Stimulated activated CD8-positive, alpha-beta memory T cell treated with anti-CD3 and anti-CD28 coated beads, Interleukin-4, amount 100 ng/mL, for 24 hours (primary cell): Measurements from ENCODE around the gene CD248.
"Not testable (repeated sequence)": the region's sequence is repeated elsewhere in the genome, so short reads cannot be mapped to it uniquely, and the experiment has no call there.

ENCODE experiments used
- DNase-seq: peaks from one replicate; pipeline ENCODE4 v3.0.0-alpha.2; 2020; ENCODE audit warnings: low read depth

The CD248 gene, protein sequence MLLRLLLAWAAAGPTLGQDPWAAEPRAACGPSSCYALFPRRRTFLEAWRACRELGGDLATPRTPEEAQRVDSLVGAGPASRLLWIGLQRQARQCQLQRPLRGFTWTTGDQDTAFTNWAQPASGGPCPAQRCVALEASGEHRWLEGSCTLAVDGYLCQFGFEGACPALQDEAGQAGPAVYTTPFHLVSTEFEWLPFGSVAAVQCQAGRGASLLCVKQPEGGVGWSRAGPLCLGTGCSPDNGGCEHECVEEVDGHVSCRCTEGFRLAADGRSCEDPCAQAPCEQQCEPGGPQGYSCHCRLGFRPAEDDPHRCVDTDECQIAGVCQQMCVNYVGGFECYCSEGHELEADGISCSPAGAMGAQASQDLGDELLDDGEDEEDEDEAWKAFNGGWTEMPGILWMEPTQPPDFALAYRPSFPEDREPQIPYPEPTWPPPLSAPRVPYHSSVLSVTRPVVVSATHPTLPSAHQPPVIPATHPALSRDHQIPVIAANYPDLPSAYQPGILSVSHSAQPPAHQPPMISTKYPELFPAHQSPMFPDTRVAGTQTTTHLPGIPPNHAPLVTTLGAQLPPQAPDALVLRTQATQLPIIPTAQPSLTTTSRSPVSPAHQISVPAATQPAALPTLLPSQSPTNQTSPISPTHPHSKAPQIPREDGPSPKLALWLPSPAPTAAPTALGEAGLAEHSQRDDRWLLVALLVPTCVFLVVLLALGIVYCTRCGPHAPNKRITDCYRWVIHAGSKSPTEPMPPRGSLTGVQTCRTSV

DNA sequence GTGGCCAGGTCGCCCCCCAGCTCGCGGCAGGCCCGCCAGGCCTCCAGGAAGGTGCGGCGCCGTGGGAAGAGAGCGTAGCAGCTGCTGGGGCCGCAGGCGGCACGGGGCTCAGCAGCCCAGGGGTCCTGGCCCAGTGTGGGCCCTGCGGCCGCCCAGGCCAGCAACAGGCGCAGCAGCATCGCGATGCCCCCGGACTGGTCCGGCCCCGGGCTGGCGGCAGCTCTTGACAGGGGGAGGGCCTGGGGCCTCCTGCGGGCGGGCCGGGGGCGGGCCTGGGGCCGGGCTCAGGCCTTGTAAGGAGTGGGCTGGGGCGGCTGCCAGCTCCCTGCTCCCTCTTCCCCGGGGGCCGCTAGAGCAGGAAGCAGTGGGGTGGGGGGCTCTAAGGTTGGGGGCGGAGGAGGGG is at the start of gene CD248:
TSS of gene CD248 (minus strand) at position 196 of the 403 bp plus-strand sequence. CDS start at position 179, 17 bp downstream.
- no peak for DNase-seq

DNA sequence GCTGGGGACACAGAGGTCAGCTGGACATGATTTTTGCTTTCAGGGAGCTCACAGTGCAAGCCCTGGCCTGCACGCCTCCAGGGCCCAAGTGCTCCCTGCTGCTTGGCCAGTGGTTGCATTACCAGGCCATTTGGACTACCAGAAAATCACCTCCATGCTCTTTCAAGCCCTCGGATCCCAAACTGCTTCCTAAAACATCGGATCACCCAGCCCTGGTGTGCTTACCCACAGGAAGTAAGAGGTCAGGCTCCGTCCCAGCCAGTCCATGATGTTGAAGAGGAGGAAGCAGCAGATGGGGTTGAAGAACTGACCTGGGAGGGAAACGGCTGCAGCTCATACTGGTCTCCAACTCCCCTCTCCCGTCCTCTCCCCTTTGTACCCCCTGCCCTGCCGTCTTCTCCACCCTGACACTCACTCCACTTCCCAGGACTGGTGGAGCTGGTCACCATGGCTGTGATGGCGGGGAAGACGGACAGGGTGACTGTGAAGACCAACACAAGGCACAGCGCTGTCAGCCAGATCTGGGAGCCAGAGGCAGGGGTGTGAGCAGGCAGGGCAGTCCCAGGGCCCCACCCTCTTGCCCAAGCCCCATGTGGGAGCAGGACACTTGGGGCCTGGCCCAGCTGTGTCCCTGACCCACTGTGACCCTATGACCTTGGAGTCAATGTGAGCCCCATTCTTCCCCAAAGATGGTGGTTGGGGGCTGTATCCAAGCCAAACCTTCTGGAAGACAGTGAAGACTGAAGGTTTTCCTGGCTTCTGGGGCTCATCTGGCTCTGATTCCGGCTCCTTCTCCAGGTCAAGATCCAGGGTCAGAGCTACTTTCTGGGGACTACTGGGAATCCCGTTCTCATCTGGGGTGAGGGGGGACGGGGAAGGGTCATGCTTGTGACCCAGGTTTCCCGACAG is 49.1 kb upstream of the CD248 start:
- DNase-seq: no peak

DNA sequence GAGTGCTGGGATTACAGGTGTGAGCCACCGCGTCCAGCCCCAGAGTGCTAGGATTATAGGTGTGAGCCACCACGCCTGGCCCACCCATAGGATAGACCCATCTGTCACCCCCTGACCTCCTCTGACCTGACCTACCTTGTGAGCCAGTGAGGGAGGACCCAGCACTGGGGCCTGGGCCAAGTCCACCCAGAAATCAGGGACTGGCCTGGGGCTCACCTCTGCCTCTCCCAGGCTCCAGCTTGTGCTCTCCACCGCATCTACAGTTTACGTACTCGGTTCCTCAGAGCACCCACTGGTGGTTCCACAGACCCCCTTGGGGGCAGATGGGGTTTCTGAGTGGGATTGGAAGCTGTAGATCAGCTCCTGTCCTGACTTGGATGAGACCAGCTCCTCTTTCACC is 48.3 kb upstream of the CD248 start:
- no peak for DNase-seq

DNA sequence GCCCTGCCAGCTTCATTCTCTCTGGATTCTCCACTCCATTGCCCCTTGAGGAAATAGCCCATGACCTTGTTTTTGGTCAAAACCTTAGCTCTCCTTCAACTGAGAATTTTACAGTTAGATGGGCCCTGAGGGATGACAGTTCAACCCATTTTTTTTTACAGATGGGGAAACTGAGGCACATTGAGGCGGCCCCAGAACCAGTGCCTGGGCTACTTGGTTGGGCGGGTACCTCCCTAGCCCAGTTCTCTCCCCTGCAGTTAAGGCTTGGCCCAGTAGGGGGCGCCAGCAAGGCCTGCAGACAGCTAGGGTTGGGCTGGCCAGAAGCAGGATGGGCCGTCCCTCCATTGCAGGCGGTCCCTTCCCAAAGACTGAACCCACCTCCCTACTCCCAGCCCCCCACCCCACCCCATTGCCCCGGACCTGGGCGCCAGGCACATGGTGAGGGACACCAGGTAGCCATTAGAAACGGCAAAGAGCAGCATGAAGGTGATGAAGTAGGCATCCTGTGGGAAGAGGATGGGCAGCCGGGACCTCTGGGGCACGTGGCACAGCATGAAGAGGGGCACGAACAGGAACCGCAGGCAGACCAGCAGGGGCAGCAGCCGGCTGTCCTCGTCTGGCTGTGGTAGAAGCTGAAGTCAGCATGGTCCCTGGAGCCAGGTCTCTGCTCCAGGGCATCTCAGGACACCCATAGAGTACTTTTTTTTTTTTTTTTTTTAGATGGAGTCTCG is 47.1 kb upstream of the CD248 start:
- DNase-seq: peak; percentile 61

DNA sequence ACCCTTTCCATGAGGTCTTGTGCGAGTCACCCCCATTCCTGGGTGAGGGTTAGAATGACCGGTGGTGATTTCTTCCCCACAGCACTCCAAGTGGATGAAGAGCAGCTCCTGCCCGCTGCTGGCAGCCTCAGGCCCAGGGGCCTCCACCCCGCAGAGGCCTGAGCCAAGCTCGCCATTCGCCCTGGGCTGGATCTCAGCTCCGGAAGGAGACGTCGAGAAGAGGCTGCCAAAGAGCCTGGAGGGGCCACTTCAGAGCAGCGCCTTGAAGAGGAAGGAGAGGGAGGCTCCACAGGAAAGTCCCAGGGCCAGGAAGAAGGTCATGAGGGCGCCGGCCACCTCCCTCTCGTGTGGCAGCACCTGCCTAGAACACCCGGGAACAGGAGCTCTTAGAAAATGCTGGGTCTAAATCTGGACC is 46.4 kb upstream of the CD248 start:
- DNase-seq: no peak

DNA sequence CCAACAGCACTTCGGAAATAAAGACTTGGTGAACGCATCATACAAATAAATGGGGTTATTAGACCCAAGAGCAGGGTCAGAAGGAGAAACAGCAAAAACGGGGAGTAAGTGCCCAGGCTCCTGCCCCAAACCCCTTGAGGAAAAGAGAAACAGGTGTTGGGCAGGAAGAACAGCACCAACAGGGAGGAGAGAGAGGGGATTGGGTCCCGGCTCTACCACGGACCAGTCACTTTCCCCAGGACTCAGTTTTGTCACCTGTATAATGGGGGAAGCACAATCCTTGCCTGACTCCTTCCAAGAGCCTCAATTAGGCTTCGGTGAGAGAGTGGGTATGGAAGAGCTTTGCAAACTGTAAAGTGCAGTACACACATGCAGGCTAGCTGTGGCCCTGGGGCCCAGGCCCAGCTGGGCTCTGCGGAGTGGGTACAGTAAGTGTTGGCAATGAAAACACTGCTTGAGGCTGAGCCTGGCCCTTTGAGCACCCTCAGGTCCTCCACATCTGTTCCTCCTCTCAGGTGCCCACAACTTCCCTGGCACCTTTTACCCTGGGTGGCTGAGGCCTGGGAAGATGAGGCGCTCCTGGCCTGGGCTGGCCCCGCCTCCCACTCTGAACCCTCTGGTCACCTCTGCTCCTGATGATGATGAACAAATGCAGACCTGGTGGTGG is 45.8 kb upstream of the CD248 start:
- no peak for DNase-seq

DNA sequence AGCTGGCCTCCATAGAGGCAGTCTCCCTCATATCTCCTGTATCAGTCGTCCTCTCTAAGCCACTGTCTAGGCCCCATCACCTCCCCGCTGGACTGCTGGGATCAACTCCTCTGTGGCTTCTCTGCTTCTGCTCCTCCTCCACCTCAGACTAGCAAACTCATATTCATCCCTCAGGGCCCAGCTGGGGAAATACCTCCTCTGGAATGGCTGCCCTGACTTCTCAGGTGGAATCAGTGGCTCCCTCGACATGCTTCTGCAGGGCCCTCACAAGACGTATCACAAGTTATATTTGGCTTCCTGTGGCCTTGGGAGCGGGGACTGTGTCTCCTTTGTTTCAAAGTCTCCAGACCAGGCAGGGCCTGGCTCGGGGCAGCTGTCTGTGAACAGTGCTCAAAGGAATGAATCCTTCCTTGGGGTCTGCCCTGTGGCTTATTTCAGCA is 44.7 kb upstream of the CD248 start:
- no peak for DNase-seq

DNA sequence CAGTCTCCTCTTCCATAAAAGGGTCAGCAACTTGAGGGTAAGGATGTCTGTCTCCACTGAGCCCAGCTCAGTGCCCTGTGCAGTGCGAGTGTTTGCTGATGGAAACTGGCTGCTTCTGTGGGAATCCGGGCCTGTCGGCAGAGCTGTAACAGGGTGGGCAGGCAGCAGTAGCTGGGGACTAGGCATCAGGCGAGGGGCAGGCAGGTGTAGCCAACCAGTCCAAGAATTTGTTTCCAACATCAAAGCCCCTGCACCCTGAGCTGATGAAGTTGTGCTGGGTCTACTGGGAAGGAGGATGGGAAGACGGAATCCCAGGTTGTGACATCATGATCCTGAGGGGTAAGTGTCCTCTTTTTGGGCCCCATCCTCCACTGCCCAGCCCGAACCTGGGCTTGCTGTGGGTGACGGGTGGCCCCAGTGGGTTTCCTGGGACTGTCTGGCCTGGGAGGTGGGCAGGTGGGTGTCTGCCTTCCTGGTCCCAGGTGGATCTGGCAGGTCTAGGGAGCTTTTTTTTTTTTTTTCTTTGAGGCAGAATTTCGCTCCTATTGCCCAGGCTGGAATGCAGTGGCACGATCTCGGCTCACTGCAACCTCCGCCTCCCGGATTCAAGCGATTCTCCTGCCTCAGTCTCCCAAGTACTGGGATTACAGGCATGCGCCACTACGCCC is 43.7 kb upstream of the CD248 start:
- DNase-seq: no peak

DNA sequence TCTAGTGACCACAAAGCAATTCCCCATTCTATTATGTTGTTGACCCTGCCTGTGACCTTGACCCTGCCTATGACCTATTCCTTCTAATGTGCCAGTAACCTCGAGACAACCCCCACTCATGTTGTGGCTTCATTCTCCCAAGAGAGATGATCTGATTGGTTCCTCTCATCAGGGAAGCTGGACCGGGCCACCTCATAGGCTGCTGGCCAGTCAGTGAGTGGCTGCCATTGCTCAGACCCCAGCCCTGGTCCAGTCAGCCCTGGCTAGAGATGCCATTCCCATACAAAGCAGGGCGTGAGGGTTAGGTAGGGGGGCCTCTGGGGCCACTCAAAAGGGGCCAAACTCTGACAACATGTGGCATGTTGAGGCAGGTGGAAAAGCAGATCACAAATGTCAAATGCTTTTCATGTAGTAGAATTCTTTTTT is 42.8 kb upstream of the CD248 start:
- DNase-seq: no peak

DNA sequence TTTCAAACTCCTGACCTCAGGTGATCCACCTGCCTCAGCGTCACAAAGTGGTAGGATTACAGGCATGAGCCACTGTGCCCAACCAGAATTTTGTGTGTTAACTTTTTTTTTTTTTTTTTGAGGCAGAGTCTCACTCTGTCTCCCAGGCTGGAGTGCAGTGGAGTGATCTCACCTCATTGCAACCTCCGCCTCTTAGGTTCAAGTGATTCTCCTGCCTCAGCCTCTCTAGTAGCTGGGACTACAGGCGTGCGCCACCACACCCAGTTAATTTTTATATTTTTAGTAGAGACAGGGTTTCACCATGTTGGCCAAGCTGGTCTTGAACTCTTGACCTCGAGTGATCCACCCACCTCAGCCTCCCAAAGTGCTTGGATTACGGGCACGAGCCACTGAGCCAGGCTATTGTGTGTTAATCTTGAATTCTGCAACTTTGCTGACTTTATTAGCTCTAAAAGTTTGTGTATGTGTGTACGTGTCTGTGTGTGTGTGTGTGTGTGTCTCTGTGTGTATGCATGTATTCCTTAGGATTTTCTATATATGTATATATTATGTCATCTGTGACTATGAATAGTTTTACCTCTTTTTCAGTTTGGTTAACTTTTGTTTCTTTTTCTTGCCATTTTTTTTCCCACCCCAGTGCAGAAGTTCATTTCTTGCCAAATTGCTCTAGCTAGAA is 33.9 kb upstream of the CD248 start:
- DNase-seq: not testable (repeated sequence)

DNA sequence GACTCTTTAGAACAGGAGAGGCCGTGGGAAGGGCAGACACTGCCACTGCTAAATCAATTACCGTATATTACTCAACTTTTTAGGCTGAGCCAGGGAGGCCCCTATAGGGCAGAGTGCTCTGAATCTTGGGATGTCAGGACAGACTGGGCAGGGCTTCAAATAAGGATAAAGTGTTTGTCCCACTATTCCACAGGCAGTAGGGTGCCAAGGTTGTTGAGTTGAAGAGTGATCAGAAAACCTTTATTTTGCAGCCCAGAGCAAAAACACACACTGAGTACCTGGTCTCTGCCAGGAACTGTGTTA is 32.2 kb upstream of the CD248 start:
- DNase-seq: no peak

DNA sequence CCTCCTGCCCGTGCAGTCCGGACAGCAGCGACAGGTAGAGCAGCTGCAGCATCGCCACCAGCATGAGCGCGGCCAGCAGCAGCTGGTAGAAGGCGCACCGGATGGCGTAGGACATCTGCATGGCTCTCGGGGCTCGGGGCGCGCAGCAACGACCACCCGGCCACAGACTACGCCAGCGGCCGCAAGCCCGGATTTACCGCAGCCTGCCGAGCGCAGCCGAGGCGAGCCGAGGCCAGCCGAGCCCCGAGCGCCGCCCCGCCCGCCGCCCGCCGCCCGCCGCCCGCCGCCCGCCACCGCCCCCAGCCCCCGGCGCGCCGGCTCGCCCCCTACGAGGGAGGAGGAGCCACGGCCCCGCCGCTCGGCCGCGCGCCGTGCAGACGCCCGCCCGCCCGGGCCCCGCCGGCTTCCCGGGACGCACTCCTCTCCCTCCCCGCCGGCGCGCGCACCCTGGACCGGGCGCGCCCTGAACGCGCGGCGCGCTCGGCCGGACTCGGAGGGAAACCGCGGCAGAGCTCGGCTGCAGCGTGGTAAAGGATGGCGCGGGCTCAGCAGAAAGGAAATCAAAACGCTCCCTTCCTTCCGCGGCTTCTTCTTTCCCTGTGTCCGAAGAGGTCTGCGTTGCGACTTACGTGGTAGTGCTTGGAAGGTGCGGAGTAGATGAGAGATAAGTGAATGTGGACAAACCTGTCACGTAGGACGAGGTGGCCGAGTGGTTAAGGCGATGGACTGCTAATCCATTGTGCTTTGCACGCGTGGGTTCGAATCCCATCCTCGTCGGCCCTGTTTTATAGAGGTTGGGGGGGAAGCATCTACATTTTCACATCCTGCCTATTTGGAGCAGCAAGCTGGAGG is 30.8 kb upstream of the CD248 start, which contains the start of gene B4GAT1:
TSS of gene B4GAT1 (minus strand) at position 205 of the 852 bp plus-strand sequence. CDS start at position 121, 84 bp downstream.
- peak; percentile 71 for DNase-seq

DNA sequence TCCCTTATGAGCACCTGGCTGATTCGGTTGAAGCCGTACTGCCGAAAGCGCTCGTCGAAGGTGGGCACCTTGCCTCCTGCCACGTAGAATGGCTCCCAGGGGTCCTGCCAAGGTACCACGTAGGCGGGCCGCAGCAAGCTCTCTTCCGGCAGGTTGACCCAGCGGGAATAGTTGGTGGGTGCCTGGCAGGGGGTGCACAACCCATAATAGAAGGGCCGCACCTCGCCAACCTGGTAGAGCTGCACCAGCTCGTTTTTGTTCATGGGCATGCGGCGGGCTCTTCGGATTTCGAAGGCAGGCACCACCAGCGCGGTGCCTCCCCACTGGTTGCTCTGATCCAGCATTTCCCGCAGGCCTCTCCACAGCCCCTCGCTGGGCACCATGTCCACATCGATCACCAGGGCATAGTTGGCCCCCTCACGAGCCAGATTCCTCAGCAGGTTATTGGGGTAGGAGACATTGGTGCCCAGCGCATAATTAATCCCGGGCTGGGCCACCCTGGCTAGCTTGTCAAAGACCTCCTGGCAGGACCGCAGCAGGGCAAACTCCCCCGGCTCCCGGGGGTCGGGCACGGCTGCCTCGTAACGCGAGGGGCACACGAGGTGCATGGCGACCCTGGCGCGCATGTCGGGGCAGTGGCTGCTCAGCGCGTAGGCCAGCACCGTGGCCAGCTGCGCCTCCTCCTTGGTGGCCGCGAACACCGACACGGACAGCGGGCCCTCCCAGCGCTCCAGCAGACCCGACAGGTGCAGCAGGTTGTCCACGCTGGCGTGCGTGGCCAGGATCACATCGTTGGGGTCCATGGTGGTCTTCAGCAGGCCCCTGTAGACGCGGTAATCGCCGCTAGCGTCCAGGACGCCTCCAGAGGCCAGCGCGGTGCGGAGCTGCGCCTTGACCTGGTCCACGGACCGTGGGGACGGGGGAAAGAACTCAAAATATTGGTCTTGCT is 29.9 kb upstream of the CD248 start:
- DNase-seq: no peak

DNA sequence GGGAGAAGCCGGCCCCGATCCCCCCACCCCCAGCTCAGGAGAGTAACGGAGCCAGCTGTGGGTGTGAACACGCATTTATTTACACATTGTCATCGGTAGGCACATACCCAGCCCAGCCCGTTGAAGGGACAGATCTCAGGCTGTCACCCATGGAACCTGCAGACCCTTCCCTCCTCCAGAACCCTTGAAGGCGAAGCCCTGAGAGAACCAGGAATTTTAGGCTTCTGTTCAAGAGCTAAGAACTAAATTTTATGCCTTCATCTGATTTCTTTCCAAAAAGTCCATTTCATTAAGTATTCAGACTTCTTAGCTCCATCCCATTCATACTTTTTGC is 28.4 kb upstream of the CD248 start:
- no peak for DNase-seq

DNA sequence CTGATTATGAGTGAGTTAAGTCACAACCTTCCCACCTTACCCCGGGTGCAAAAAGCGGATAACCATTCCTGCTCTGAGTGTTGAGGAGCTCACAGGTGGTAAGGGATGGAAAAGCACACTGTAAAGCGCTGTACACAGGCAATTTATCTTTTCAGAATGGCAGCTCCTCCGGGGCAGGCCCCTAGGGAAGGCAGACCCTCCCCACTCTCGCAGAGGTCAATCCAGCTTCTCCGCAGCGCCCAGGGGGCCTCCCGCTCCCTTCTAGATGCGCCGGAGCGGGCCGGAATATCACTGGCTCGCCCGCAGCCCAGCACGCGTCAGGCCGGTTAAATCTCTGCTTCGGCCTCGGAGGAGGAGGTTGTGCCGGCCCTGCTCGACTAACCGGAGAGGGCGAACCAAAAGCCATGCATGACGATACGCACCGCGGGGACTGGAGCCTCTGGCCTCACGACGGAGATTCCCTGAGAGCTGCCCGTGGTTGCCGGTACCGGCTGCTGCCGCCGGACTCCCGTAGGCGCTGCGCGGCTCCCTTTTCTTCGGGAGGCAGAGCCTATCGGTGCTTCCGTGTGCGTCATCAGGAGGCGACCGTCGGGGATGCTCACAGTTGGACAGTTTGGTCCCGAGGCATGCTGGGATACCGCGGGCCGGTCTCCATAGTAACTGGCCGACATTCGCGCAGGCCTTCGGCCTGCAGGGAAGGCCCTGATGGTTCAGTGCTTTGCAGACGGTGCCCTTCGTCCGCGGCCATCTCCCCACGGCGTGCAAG is 27.9 kb upstream of the CD248 start, which contains the start of gene BRMS1:
TSS of gene BRMS1 (minus strand) at position 555 of the 766 bp plus-strand sequence. CDS start 2,870 bp downstream, outside the sequence.
- DNase-seq: peak; percentile 95

DNA sequence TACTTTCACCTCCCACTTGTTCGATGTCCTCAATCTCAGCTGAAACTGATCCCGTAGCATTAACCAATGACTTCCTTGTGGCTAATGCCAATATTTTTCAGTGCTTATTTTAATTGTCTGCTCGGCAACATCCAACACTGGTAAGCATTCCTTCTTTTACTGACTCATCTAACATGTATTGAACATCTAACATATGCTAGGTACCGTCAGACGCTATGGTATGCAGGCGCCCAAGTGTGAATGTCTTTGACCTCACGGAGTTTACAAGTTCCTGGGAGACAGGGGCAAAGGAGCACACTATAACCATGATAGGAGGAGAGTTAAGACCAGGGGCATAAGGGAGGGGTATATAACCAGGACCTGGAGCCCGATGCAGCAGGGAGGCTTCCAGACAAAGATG is 26.3 kb upstream of the CD248 start:
- no peak for DNase-seq
